GM12878 (cell line): ENCODE results near the gene PPP2R5C. TPM values are rescaled to one million over a fixed set of nuclear protein-coding genes. Genes with fewer than 3 reads are reported as not detected.

Source experiments
- ATAC-seq: fragments of 200-7000 bp; cut with Tn5 transposase; 3 replicates; pipeline ENCODE4 v1.9.1; 2020; ENCODE audit warnings: mild to moderate bottlenecking, moderate library complexity
- BruUV-seq: library from RNA; stranded (reverse); fragments of 400-500 nt; replicated peaks from 2 replicates; lab custom pipeline; 2021; lab: Mats Ljungman, UMichigan
- CTCF ChIA-PET: fragments of 300-600 bp; sonication (Branson Sonifier 250); formaldehyde crosslinking; extraction: SDS; loops from one replicate; lab custom pipeline; 2021; ENCODE audit warnings: inconsistent platforms; lab: Yijun Ruan, JAX
- POLR2A ChIA-PET: fragments of 350-600 bp; formaldehyde crosslinking; extraction: SDS; loops from one replicate; lab custom pipeline; 2021; ENCODE audit warnings: inconsistent platforms; lab: Charles Lee
- RAD21 ChIA-PET: fragments of 300-600 bp; sonication (Branson Sonifier 250); formaldehyde crosslinking; loops from one replicate; lab custom pipeline; 2023; ENCODE audit warnings: antibody characterized with exemption; ENCODE audit not compliant: unreplicated experiment; lab: Charles Lee
- SMC1A ChIA-PET: fragments of 300-600 bp; sonication (Branson Sonifier 250); formaldehyde crosslinking; loops from one replicate; lab custom pipeline; 2023; ENCODE audit not compliant: unreplicated experiment, uncharacterized antibody; lab: Charles Lee
- DNase-seq: peaks from one replicate; pipeline ENCODE4 v3.0.0-alpha.2; 2011; ENCODE audit warnings: low read depth, low spot score
- FAIRE-seq: peaks from 3 replicates; lab custom pipeline; 2011; peaks lifted over from hg19 to GRCh38; lab: Jason Lieb, UNC
- H2AFZ ChIP-seq: 2 replicates; pipeline ENCODE4 v1.6.0; 2011; ENCODE audit warnings: low read depth, low read length, control low read depth; ENCODE audit not compliant: control insufficient read depth
- H3K27ac ChIP-seq: 2 replicates; pipeline ENCODE4 v1.5.1; 2011; ENCODE audit warnings: control low read depth; ENCODE audit not compliant: control insufficient read depth, insufficient read depth
- H3K27me3 ChIP-seq, 2 experiments: replicated peaks in 1 of 2; 2 replicates each; pipeline versions ENCODE4 v1.6.0 to v1.6.1; 2011; ENCODE audit warnings: low read length in 1 of 2; ENCODE audit not compliant: control insufficient read depth in 2 of 2, insufficient read depth in 2 of 2
- H3K36me3 ChIP-seq, 2 experiments: 2 replicates each; pipeline ENCODE4 v1.5.1; 2011; ENCODE audit warnings: low read length in 1 of 2; ENCODE audit not compliant: control insufficient read depth in 2 of 2, insufficient read depth in 2 of 2
- H3K4me1 ChIP-seq: 2 replicates; pipeline ENCODE4 v1.6.1; 2011; ENCODE audit warnings: mild to moderate bottlenecking, low read length, moderate library complexity, mixed read lengths; ENCODE audit not compliant: control insufficient read depth, insufficient read depth
- H3K4me2 ChIP-seq: 2 replicates; pipeline ENCODE4 v1.6.0; 2011; ENCODE audit warnings: control low read depth; ENCODE audit not compliant: control insufficient read depth, insufficient read depth
- H3K4me3 ChIP-seq: fragments of 200-600 bp; sonication (generic); 2 replicates; pipeline ENCODE4 v1.5.1; 2016
- H3K79me2 ChIP-seq: 2 replicates; pipeline ENCODE4 v1.6.0; 2011; ENCODE audit warnings: low read length; ENCODE audit not compliant: control insufficient read depth, insufficient read depth
- H3K9ac ChIP-seq: 2 replicates; pipeline ENCODE4 v1.8.0; 2011; ENCODE audit warnings: low read length, control low read depth, mixed read lengths; ENCODE audit not compliant: control insufficient read depth, insufficient read depth
- H3K9me3 ChIP-seq: replicated peaks from 3 replicates; pipeline ENCODE4 v1.5.1; 2011; ENCODE audit warnings: mild to moderate bottlenecking, low read length; ENCODE audit not compliant: control insufficient read depth, insufficient read depth
- H4K20me1 ChIP-seq: 2 replicates; pipeline ENCODE4 v1.6.0; 2011; ENCODE audit not compliant: control insufficient read depth, insufficient read depth
- IRF5 ChIP-seq: fragments of 450-650 bp; IDR thresholded peaks from 2 replicates; pipeline ENCODE4 v1.6.1; 2017; ENCODE audit warnings: borderline replicate concordance
- MEF2A ChIP-seq: IDR thresholded peaks from 2 replicates; pipeline ENCODE4 v1.6.1; 2011; ENCODE audit warnings: low read depth, mild to moderate bottlenecking, low read length, moderate library complexity; ENCODE audit not compliant: insufficient read depth
- NRF1 ChIP-seq: conservative IDR thresholded peaks from 2 replicates; pipeline ENCODE4 v1.6.1; 2011; ENCODE audit warnings: mild to moderate bottlenecking, low read depth, low read length, improper control_type of control experiment
- SPI1 ChIP-seq: IDR thresholded peaks from 2 replicates; pipeline ENCODE4 v1.6.1; 2011; ENCODE audit warnings: low read depth, mild to moderate bottlenecking, low read length, moderate library complexity, borderline replicate concordance; ENCODE audit not compliant: insufficient read depth
- TCF3 ChIP-seq: IDR thresholded peaks from 2 replicates; pipeline ENCODE4 v1.6.1; 2012; ENCODE audit warnings: low read depth, mild to moderate bottlenecking, low read length, borderline replicate concordance; ENCODE audit not compliant: insufficient read depth
- TCF7 ChIP-seq: IDR thresholded peaks from 2 replicates; pipeline ENCODE4 v1.6.1; 2014; ENCODE audit warnings: antibody characterized with exemption, borderline replicate concordance
- ZBTB40 ChIP-seq: fragments of 450-650 bp; IDR thresholded peaks from 2 replicates; pipeline ENCODE4 v1.6.1; 2016; ENCODE audit warnings: mild to moderate bottlenecking, moderate library complexity, borderline replicate concordance
- WGBS: methylation state at CpG from one replicate; pipeline ENCODE4 v1.1.6; 2016; ENCODE audit warnings: low lambda C conversion rate; ENCODE audit not compliant: insufficient replicate concordance, insufficient coverage; ENCODE audit errors: missing lambda C conversion rate; 5-methylcytosine and 5-hydroxymethylcytosine counted together
- in situ Hi-C: fragments of 300-500 bp; cut with MboI; formaldehyde crosslinking; loops from 9 replicates; pipeline ENCODE4 v1.14.3; 2018; ENCODE audit warnings: mixed read lengths
- intact Hi-C: fragments of 100-400 bp; cut with micrococcal nuclease; formaldehyde crosslinking; loops from one replicate; pipeline ENCODE4 v1.14.2; 2022; ENCODE audit not compliant: unreplicated experiment
- polyA plus RNA-seq, 11 experiments: library from polyadenylated mRNA; depleted of rRNA in 4 of 11; unstranded in 6 of 11; stranded (reverse) in 5 of 11; fragments of >200 nt; fragmentation: Nextera tagmentation in 4 of 11; fragmentation: Illumina TruSeq in 1 of 11; extraction: Ambion mirVana in 4 of 11; extraction: Trizol in 1 of 11; gene quantifications; 1 replicate in 1 of 11; 2 replicates in 10 of 11; pipeline versions ENCODE4 v1.2.1 to v1.2.3, GENCODE V29; 2011 to 2016; ENCODE audit warnings: inconsistent platforms in 2 of 11, missing spikeins in 2 of 11, low read depth in 1 of 11
- total RNA-seq, 4 experiments: library from RNA; depleted of rRNA in 3 of 4; stranded (reverse); fragments of >200 nt in 3 of 4; fragmentation: Illumina TruSeq in 1 of 4; extraction: Trizol in 1 of 4; gene quantifications; 2 replicates each; pipeline versions ENCODE4 v1.2.1 to v1.2.3, GENCODE V29; 2013 to 2021
- TF ChIP-seq, protein P1 (sequence below): fragments of 450-650 bp; IDR thresholded peaks from 2 replicates; pipeline ENCODE4 v1.6.1; 2018; ENCODE audit warnings: mild to moderate bottlenecking, low read depth, moderate library complexity; ENCODE audit not compliant: partially characterized antibody
- TF ChIP-seq, protein P2 (sequence below): IDR thresholded peaks from 2 replicates; pipeline ENCODE4 v1.6.1; 2012; ENCODE audit warnings: low read length, inconsistent platforms
- TF ChIP-seq, protein P3 (sequence below): fragments of 450-650 bp; IDR thresholded peaks from 2 replicates; pipeline ENCODE4 v1.6.1; 2014; ENCODE audit warnings: mild to moderate bottlenecking

PPP2R5C gene
- total and polyA plus RNA-seq, 10 of the 15 experiments (the other 5 are each of a cell fraction or from before 2014, with no cell fraction given), result 106 to 199 (median 144) TPM

GRCh38 chr14:101835566-101835965, 74.1 kb downstream of the PPP2R5C start (continued):
- TF ChIP-seq, protein P1, sequence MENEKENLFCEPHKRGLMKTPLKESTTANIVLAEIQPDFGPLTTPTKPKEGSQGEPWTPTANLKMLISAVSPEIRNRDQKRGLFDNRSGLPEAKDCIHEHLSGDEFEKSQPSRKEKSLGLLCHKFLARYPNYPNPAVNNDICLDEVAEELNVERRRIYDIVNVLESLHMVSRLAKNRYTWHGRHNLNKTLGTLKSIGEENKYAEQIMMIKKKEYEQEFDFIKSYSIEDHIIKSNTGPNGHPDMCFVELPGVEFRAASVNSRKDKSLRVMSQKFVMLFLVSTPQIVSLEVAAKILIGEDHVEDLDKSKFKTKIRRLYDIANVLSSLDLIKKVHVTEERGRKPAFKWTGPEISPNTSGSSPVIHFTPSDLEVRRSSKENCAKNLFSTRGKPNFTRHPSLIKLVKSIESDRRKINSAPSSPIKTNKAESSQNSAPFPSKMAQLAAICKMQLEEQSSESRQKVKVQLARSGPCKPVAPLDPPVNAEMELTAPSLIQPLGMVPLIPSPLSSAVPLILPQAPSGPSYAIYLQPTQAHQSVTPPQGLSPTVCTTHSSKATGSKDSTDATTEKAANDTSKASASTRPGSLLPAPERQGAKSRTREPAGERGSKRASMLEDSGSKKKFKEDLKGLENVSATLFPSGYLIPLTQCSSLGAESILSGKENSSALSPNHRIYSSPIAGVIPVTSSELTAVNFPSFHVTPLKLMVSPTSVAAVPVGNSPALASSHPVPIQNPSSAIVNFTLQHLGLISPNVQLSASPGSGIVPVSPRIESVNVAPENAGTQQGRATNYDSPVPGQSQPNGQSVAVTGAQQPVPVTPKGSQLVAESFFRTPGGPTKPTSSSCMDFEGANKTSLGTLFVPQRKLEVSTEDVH, result no peak
- TF ChIP-seq ZBTB40 (no peak), NRF1 (no peak)

GRCh38 chr14:101836135-101836534, 74.6 kb downstream of the PPP2R5C start:
- no TSS peak for BruUV-seq
- RAD21 ChIA-PET, result interaction anchor here (1.4 kb wide), 1 partner anchor 10 kb away, joined by 6 read pairs; no protein-coding TSS in a partner anchor
- Histone ChIP-seq H3K4me1 (peaks cover 25% of the 10 kb centered on the region), H3K36me3 (peaks cover 0 to 3% of the 10 kb centered on the region in 2 experiments; a peak in 3 of 4 replicates), H3K27ac (no peak overlapping the region), H3K9me3 (no peaks in the 10 kb centered on the region), H3K4me3 (no peak overlapping the region), H3K27me3 (no peaks in the 10 kb centered on the region), H2AFZ (no peak overlapping the region), H3K4me2 (no peak overlapping the region), H3K9ac (no peak overlapping the region), H3K79me2 (peaks cover 70% of the 10 kb centered on the region), H4K20me1 (no peaks in the 10 kb centered on the region)
- ATAC-seq, result no peak
- DNase-seq, result no peak
- in situ Hi-C loops (no loop called here), intact Hi-C loops (no loop called here)
- SMC1A ChIA-PET, result interaction anchor here (1.4 to 2.5 kb wide), 2 partner anchors 22 to 27 kb away, joined by 3 to 8 read pairs; no protein-coding TSS in a partner anchor
- no peak for FAIRE-seq
- WGBS, result 86% methylated on average over 8 of the region's 8 CpGs
- CTCF ChIA-PET, result interaction anchor here (0.8 to 1.5 kb wide), 3 partner anchors 9 to 65 kb away, joined by 3 to 8 read pairs (median 3); no protein-coding TSS in a partner anchor
- POLR2A ChIA-PET, result interaction anchor here (0.6 to 1.9 kb wide), 2 partner anchors 11 to 27 kb away, joined by 5 read pairs; no protein-coding TSS in a partner anchor
- TF ChIP-seq MEF2A (no peak), TCF7 (no peak), SPI1 (no peak), IRF5 (no peak), TCF3 (no peak)
- TF ChIP-seq, protein P2, sequence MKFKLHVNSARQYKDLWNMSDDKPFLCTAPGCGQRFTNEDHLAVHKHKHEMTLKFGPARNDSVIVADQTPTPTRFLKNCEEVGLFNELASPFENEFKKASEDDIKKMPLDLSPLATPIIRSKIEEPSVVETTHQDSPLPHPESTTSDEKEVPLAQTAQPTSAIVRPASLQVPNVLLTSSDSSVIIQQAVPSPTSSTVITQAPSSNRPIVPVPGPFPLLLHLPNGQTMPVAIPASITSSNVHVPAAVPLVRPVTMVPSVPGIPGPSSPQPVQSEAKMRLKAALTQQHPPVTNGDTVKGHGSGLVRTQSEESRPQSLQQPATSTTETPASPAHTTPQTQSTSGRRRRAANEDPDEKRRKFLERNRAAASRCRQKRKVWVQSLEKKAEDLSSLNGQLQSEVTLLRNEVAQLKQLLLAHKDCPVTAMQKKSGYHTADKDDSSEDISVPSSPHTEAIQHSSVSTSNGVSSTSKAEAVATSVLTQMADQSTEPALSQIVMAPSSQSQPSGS, result no peak
- TF ChIP-seq, protein P3, sequence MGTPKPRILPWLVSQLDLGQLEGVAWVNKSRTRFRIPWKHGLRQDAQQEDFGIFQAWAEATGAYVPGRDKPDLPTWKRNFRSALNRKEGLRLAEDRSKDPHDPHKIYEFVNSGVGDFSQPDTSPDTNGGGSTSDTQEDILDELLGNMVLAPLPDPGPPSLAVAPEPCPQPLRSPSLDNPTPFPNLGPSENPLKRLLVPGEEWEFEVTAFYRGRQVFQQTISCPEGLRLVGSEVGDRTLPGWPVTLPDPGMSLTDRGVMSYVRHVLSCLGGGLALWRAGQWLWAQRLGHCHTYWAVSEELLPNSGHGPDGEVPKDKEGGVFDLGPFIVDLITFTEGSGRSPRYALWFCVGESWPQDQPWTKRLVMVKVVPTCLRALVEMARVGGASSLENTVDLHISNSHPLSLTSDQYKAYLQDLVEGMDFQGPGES, result no peak
